Measurements from ENCODE around the gene AFF3. TPM values are rescaled to one million over a fixed set of nuclear protein-coding genes. Genes with fewer than 3 reads are reported as not detected.

The AFF3 gene
- total and polyA plus RNA-seq, 10 of the 15 experiments (the other 5 are each of a cell fraction or from before 2014, with no cell fraction given), result 0.26 to 5.5 (median 3.0) TPM

- TF ChIP-seq, protein P1, sequence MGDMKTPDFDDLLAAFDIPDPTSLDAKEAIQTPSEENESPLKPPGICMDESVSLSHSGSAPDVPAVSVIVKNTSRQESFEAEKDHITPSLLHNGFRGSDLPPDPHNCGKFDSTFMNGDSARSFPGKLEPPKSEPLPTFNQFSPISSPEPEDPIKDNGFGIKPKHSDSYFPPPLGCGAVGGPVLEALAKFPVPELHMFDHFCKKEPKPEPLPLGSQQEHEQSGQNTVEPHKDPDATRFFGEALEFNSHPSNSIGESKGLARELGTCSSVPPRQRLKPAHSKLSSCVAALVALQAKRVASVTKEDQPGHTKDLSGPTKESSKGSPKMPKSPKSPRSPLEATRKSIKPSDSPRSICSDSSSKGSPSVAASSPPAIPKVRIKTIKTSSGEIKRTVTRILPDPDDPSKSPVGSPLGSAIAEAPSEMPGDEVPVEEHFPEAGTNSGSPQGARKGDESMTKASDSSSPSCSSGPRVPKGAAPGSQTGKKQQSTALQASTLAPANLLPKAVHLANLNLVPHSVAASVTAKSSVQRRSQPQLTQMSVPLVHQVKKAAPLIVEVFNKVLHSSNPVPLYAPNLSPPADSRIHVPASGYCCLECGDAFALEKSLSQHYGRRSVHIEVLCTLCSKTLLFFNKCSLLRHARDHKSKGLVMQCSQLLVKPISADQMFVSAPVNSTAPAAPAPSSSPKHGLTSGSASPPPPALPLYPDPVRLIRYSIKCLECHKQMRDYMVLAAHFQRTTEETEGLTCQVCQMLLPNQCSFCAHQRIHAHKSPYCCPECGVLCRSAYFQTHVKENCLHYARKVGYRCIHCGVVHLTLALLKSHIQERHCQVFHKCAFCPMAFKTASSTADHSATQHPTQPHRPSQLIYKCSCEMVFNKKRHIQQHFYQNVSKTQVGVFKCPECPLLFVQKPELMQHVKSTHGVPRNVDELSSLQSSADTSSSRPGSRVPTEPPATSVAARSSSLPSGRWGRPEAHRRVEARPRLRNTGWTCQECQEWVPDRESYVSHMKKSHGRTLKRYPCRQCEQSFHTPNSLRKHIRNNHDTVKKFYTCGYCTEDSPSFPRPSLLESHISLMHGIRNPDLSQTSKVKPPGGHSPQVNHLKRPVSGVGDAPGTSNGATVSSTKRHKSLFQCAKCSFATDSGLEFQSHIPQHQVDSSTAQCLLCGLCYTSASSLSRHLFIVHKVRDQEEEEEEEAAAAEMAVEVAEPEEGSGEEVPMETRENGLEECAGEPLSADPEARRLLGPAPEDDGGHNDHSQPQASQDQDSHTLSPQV (IDR thresholded peaks at IDR 0.05), result no peak
Observed at GRCh38 chr2:100077456-100077855, 64.9 kb downstream of the AFF3 start (continued).

GRCh38 chr2:100075532-100075931 lies 66.9 kb downstream of the AFF3 start:
- RAD21 ChIA-PET (ENCODE audit: unreplicated experiment), result no interaction called here
- DNase-seq (ENCODE audit: low read depth, low spot score) (no peak), FAIRE-seq (no peak), ATAC-seq (no peak)
- H3K27me3 ChIP-seq (replicated peaks in 1 of 2; ENCODE audit: control insufficient read depth in 2 of 2, insufficient read depth in 2 of 2, low read length in 1 of 2), result no peaks in the 10 kb centered on the region; a peak in 1 of 4 replicates
- POLR2A ChIA-PET, result no interaction called here
- H3K9ac ChIP-seq (ENCODE audit: control insufficient read depth, insufficient read depth, low read length), result no peak overlapping the region
- H4K20me1 ChIP-seq (ENCODE audit: control insufficient read depth, insufficient read depth), result no peaks in the 10 kb centered on the region
- no peak overlapping the region for H3K27ac ChIP-seq (ENCODE audit: control insufficient read depth, insufficient read depth)
- SMC1A ChIA-PET (ENCODE audit: uncharacterized antibody, unreplicated experiment), result no interaction called here
- H3K4me3 ChIP-seq, result no peak overlapping the region
- no peak overlapping the region for H3K4me2 ChIP-seq (ENCODE audit: control insufficient read depth, insufficient read depth)
- no TSS peak for BruUV-seq (replicated peaks)
- intact Hi-C loops (cut with micrococcal nuclease; ENCODE audit: unreplicated experiment) (no loop called here), in situ Hi-C loops (cut with MboI) (no loop called here)
- H3K36me3 ChIP-seq (ENCODE audit: control insufficient read depth in 2 of 2, insufficient read depth in 2 of 2, low read length in 1 of 2), result no peaks in the 10 kb centered on the region
- H3K9me3 ChIP-seq (replicated peaks; ENCODE audit: control insufficient read depth, insufficient read depth, low read length), result no peaks in the 10 kb centered on the region
- no peaks in the 10 kb centered on the region for H3K4me1 ChIP-seq (ENCODE audit: control insufficient read depth, insufficient read depth, low read length)
- CTCF ChIA-PET, result no interaction called here
- no peak overlapping the region for H2AFZ ChIP-seq (ENCODE audit: control insufficient read depth, low read depth, low read length)
- H3K79me2 ChIP-seq (ENCODE audit: control insufficient read depth, insufficient read depth, low read length), result no peaks in the 10 kb centered on the region
- 24% methylated on average over 3 of the region's 3 CpGs for WGBS (ENCODE audit: insufficient coverage, insufficient replicate concordance, low lambda C conversion rate, missing lambda C conversion rate)
- TF ChIP-seq FOS (IDR thresholded peaks at IDR 0.05; ENCODE audit: borderline replicate concordance, extremely low read depth, insufficient read length) (no peak), TCF3 (IDR thresholded peaks at IDR 0.05; ENCODE audit: borderline replicate concordance, insufficient read depth, low read depth, low read length) (no peak), CREB1 (IDR thresholded peaks at IDR 0.05; ENCODE audit: low read depth) (no peak), CHD1 (IDR thresholded peaks at IDR 0.05; ENCODE audit: low read depth, low read length) (no peak), HCFC1 (IDR thresholded peaks at IDR 0.05; ENCODE audit: low read length) (no peak), RELA (IDR thresholded peaks at IDR 0.05; ENCODE audit: borderline replicate concordance, partially characterized antibody) (no peak), ZBTB11 (CRISPR knock-in tag; IDR thresholded peaks at IDR 0.05) (no peak), LARP7 (IDR thresholded peaks at IDR 0.05) (no peak), CBX5 (IDR thresholded peaks at IDR 0.05; ENCODE audit: low read depth) (no peak), HDAC6 (IDR thresholded peaks at IDR 0.05; ENCODE audit: unreplicated experiment) (no peak)
- TF ChIP-seq, protein P1 (IDR thresholded peaks at IDR 0.05), result no peak

Measured in GM12878 (cell line).